Activated naive CD4-positive, alpha-beta T cell treated with anti-CD3 and anti-CD28 coated beads, Interleukin-2, amount 50 U/mL, for 72 hours (primary cell): ENCODE data around the gene TKTL1. TPM values are rescaled to one million over a fixed set of nuclear protein-coding genes. Genes with fewer than 3 reads are reported as not detected.

ENCODE experiments used
- ATAC-seq, 2 donors: fragments of 150-1000 bp; cut with Tn5 transposase; 2 replicates each; pipeline ENCODE4 v1.10.0; 2021; ENCODE audit warnings: mild to moderate bottlenecking in 2 of 2, moderate library complexity in 2 of 2
- DNase-seq, 2 donors: peaks; one replicate each; pipeline ENCODE4 v3.0.0; 2021 to 2022; ENCODE audit warnings: low spot score in 2 of 2
- H3K27ac Mint-ChIP-seq, 2 donors: one replicate each; pipeline ENCODE4 v1.8.0; 2022; ENCODE audit warnings: mild to moderate bottlenecking in 2 of 2, mixed read lengths in 2 of 2
- H3K36me3 Mint-ChIP-seq, 2 donors: one replicate each; pipeline ENCODE4 v1.8.0; 2022; ENCODE audit warnings: mixed read lengths in 2 of 2
- H3K9me3 Mint-ChIP-seq, 2 donors: one replicate each; pipeline ENCODE4 v1.8.0; 2022; ENCODE audit warnings: mixed read lengths in 2 of 2
- total RNA-seq, 2 donors: library from RNA; stranded (reverse); gene quantifications; one replicate each; pipeline ENCODE4 v1.2.3, GENCODE V29; 2022

TKTL1 gene
- total RNA-seq, 2 donors from 2014 or later: 0.48 to 0.56 TPM

- Mint-ChIP-seq H3K9me3 (no peaks in the 10 kb centered on the region), H3K36me3 (no peaks in the 10 kb centered on the region), H3K27ac (no peak overlapping the region)
- no peak for ATAC-seq
- no peak for DNase-seq
These were observed 10.1 kb downstream of the TKTL1 start for GRCh38 chrX:154305541-154306205.

- DNase-seq (no peak), ATAC-seq (no peak)
- H3K9me3 Mint-ChIP-seq: no peaks in the 10 kb centered on the region
- H3K27ac Mint-ChIP-seq: no peak overlapping the region
- no peaks in the 10 kb centered on the region for H3K36me3 Mint-ChIP-seq
These were observed 11.6 kb downstream of the TKTL1 start for GRCh38 chrX:154307202-154307601.

GRCh38 chrX:154308108-154308946, 12.7 kb downstream of the TKTL1 start:
- H3K9me3 Mint-ChIP-seq: no peaks in the 10 kb centered on the region
- DNase-seq (peak; percentile 58 to 81), ATAC-seq (peak; percentile 63 to 73)
- H3K36me3 Mint-ChIP-seq: no peaks in the 10 kb centered on the region
- H3K27ac Mint-ChIP-seq: no peak overlapping the region

GRCh38 chrX:154309041-154309775, 13.6 kb downstream of the TKTL1 start:
- no peak overlapping the region for H3K27ac Mint-ChIP-seq
- no peaks in the 10 kb centered on the region for H3K9me3 Mint-ChIP-seq
- ATAC-seq: no peak
- DNase-seq: no peak
- H3K36me3 Mint-ChIP-seq: no peaks in the 10 kb centered on the region

- peak in 1 of 2 donors; percentile 29 for ATAC-seq
- no peak for DNase-seq
- Mint-ChIP-seq H3K36me3 (no peaks in the 10 kb centered on the region), H3K27ac (no peak overlapping the region), H3K9me3 (no peaks in the 10 kb centered on the region)
These were observed 15.3 kb downstream of the TKTL1 start for GRCh38 chrX:154310616-154311536.

- Mint-ChIP-seq H3K36me3 (no peaks in the 10 kb centered on the region), H3K9me3 (no peaks in the 10 kb centered on the region), H3K27ac (no peak overlapping the region)
- ATAC-seq (no peak), DNase-seq (no peak)
These were observed 16.5 kb downstream of the TKTL1 start for GRCh38 chrX:154312116-154312515.

GRCh38 chrX:154313147-154313546, 17.6 kb downstream of the TKTL1 start:
- Mint-ChIP-seq H3K36me3 (no peaks in the 10 kb centered on the region), H3K9me3 (no peaks in the 10 kb centered on the region), H3K27ac (peak overlapping the region; percentile 85 to 93)
- no peak for DNase-seq
- peak; percentile 76 to 85 for ATAC-seq

- Mint-ChIP-seq H3K27ac (no peak overlapping the region), H3K9me3 (no peaks in the 10 kb centered on the region), H3K36me3 (no peaks in the 10 kb centered on the region)
- DNase-seq: no peak
- no peak for ATAC-seq
These were observed 19.8 kb downstream of the TKTL1 start for GRCh38 chrX:154315416-154315815.

- Mint-ChIP-seq H3K9me3 (no peaks in the 10 kb centered on the region), H3K36me3 (no peaks in the 10 kb centered on the region), H3K27ac (peak overlapping the region in 1 of 2 donors; percentile 56)
- DNase-seq (no peak), ATAC-seq (no peak)
These were observed 21.9 kb downstream of the TKTL1 start for GRCh38 chrX:154317391-154317995.

GRCh38 chrX:154320406-154320805, 24.8 kb downstream of the TKTL1 start:
- Mint-ChIP-seq H3K36me3 (no peaks in the 10 kb centered on the region), H3K27ac (no peak overlapping the region), H3K9me3 (no peaks in the 10 kb centered on the region)
- DNase-seq (no peak), ATAC-seq (no peak)

- no peak overlapping the region for H3K27ac Mint-ChIP-seq
- ATAC-seq: peak in 1 of 2 donors; percentile 18
- H3K9me3 Mint-ChIP-seq: no peaks in the 10 kb centered on the region
- no peak for DNase-seq
- no peaks in the 10 kb centered on the region for H3K36me3 Mint-ChIP-seq
These were observed 25.6 kb downstream of the TKTL1 start for GRCh38 chrX:154321152-154321551.

- peak; percentile 61 to 63 for ATAC-seq
- H3K27ac Mint-ChIP-seq: peak overlapping the region in 1 of 2 donors; percentile 46
These were observed 26.0 kb downstream of the TKTL1 start for GRCh38 chrX:154321594-154321993.

GRCh38 chrX:154322890-154323289, 27.3 kb downstream of the TKTL1 start:
- H3K9me3 Mint-ChIP-seq: no peaks in the 10 kb centered on the region
- no peak overlapping the region for H3K27ac Mint-ChIP-seq
- DNase-seq: no peak
- no peaks in the 10 kb centered on the region for H3K36me3 Mint-ChIP-seq
- no peak for ATAC-seq

More at GRCh38 chrX:154321594-154321993, 26.0 kb downstream of the TKTL1 start:
- Mint-ChIP-seq H3K36me3 (no peaks in the 10 kb centered on the region), H3K9me3 (no peaks in the 10 kb centered on the region)
- no peak for DNase-seq

- Mint-ChIP-seq H3K27ac (no peak overlapping the region), H3K9me3 (no peaks in the 10 kb centered on the region), H3K36me3 (no peaks in the 10 kb centered on the region)
- ATAC-seq (no peak), DNase-seq (no peak)
These were observed 27.9 kb downstream of the TKTL1 start for GRCh38 chrX:154323537-154323936.

GRCh38 chrX:154325541-154325940, 29.9 kb downstream of the TKTL1 start:
- Mint-ChIP-seq H3K36me3 (no peaks in the 10 kb centered on the region), H3K9me3 (no peaks in the 10 kb centered on the region), H3K27ac (no peak overlapping the region)
- no peak for ATAC-seq
- DNase-seq: no peak
